Panc1 (cell line): ENCODE data around the gene GRID1. TPM values are rescaled to one million over a fixed set of nuclear protein-coding genes. Genes with fewer than 3 reads are reported as not detected.

Experiments used
- ATAC-seq: fragments of 200-7000 bp; cut with Tn5 transposase; 2 replicates; pipeline ENCODE4 v1.9.1; 2020; ENCODE audit warnings: mild to moderate bottlenecking, moderate library complexity
- BruUV-seq: library from RNA; stranded (reverse); fragments of 400-500 nt; replicated peaks from 2 replicates; lab custom pipeline; 2021; lab: Mats Ljungman, UMichigan
- CTCF ChIA-PET: fragments of 300-600 bp; sonication (Branson Sonifier 250); formaldehyde crosslinking; loops from one replicate; lab custom pipeline; 2022; ENCODE audit warnings: antibody characterized with exemption; lab: Charles Lee
- POLR2A ChIA-PET: fragments of 300-600 bp; sonication (Branson Sonifier 250); formaldehyde crosslinking; loops from one replicate; lab custom pipeline; 2022; ENCODE audit warnings: antibody characterized with exemption; lab: Charles Lee
- DNase-seq: peaks from one replicate; pipeline ENCODE4 v3.0.0-alpha.2; 2010; ENCODE audit warnings: low read depth, low spot score
- H3K27ac ChIP-seq: 2 replicates; pipeline ENCODE4 v1.5.1; 2011; ENCODE audit warnings: mild to moderate bottlenecking, low read length, inconsistent platforms
- H3K27me3 ChIP-seq: fragments of 200-500 bp; sonication (Bioruptor generic); 2 replicates; pipeline ENCODE4 v1.6.0; 2014; ENCODE audit warnings: low read length, inconsistent platforms; ENCODE audit not compliant: control insufficient read depth, insufficient read depth
- H3K36me3 ChIP-seq: fragments of 200-500 bp; sonication (Bioruptor generic); 2 replicates; pipeline ENCODE4 v1.5.1; 2014; ENCODE audit warnings: inconsistent platforms, mild to moderate bottlenecking, low read length, moderate library complexity; ENCODE audit not compliant: control insufficient read depth, insufficient read depth
- H3K4me1 ChIP-seq: 2 replicates; pipeline ENCODE4 v1.5.1; 2011; ENCODE audit warnings: inconsistent platforms, mild to moderate bottlenecking, low read length, moderate library complexity; ENCODE audit not compliant: control insufficient read depth, insufficient read depth
- H3K4me3 ChIP-seq, 2 experiments: 2 replicates each; pipeline ENCODE4 v1.5.1; 2011 to 2012; ENCODE audit warnings: low read depth in 2 of 2, low read length in 2 of 2, mild to moderate bottlenecking in 2 of 2, inconsistent platforms in 1 of 2, moderate library complexity in 1 of 2
- H3K9me3 ChIP-seq: fragments of 200-500 bp; sonication (Bioruptor generic); 2 replicates; pipeline ENCODE4 v1.5.1; 2014; ENCODE audit warnings: low read depth, mild to moderate bottlenecking, inconsistent platforms, low read length, moderate library complexity; ENCODE audit not compliant: control insufficient read depth, insufficient read depth
- CTCF ChIP-seq: fragments of 450-650 bp; IDR thresholded peaks from 2 replicates; pipeline ENCODE4 v1.5.1; 2017; ENCODE audit warnings: mild to moderate bottlenecking
- POLR2AphosphoS5 ChIP-seq: IDR thresholded peaks from 2 replicates; pipeline ENCODE4 v1.6.1; 2012; ENCODE audit warnings: mild to moderate bottlenecking, low read depth, low read length, moderate library complexity
- SIN3A ChIP-seq: IDR thresholded peaks from 2 replicates; pipeline ENCODE4 v1.6.1; 2012; ENCODE audit warnings: low read depth, mild to moderate bottlenecking, low read length, moderate library complexity, borderline replicate concordance; ENCODE audit not compliant: insufficient read depth
- TCF7L2 ChIP-seq: IDR thresholded peaks from 2 replicates; pipeline ENCODE4 v1.6.1; 2011; ENCODE audit warnings: mild to moderate bottlenecking, low read depth, low read length, inconsistent platforms
- in situ Hi-C: cut with HindIII; loops from 2 replicates; pipeline ENCODE4 v1.10.0; 2016; ENCODE audit warnings: low sequenced_read_pairs, low pct_unique_long_range_greater_than_20kb
- intact Hi-C: fragments of 100-400 bp; cut with micrococcal nuclease; formaldehyde crosslinking; loops from one replicate; pipeline ENCODE4 v1.10.0; 2022; ENCODE audit not compliant: unreplicated experiment
- total RNA-seq: library from RNA; stranded (reverse); gene quantifications from one replicate; pipeline ENCODE4 v1.2.1, GENCODE V29; 2021; ENCODE audit not compliant: unreplicated experiment
- TF ChIP-seq, protein P1 (sequence below), 2 experiments: IDR thresholded peaks; 2 replicates each; pipeline ENCODE4 v1.6.1; 2011 to 2012; ENCODE audit warnings: low read depth in 2 of 2, control low read depth in 1 of 2, low read length in 1 of 2, mild to moderate bottlenecking in 1 of 2, moderate library complexity in 1 of 2; ENCODE audit not compliant: insufficient read depth in 1 of 2

The GRID1 gene
- total RNA-seq, 1 experiment from 2014 or later = 2.3 TPM

DNA sequence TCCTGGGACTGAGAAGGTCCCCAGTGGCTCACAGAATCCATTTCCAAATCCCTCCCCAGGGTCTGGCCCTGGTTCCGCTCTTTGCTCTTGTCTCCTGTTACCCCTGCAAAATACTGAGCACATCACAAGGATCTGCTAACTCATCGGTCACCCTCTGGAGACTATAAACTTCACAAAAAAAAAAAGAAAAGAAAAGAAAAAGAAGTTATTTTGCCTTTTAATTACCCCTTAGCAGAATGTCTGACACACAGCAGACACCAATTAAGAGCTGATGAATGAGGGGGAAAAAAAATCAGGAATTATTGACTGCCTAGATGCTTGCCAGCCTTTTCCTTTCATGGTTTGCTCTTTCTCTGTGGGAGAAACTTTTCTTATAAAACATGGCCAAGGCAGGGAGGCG lies 578.7 kb downstream of the GRID1 start:
- H3K36me3 ChIP-seq = no peaks in the 10 kb centered on the region
- TF ChIP-seq, protein P1, sequence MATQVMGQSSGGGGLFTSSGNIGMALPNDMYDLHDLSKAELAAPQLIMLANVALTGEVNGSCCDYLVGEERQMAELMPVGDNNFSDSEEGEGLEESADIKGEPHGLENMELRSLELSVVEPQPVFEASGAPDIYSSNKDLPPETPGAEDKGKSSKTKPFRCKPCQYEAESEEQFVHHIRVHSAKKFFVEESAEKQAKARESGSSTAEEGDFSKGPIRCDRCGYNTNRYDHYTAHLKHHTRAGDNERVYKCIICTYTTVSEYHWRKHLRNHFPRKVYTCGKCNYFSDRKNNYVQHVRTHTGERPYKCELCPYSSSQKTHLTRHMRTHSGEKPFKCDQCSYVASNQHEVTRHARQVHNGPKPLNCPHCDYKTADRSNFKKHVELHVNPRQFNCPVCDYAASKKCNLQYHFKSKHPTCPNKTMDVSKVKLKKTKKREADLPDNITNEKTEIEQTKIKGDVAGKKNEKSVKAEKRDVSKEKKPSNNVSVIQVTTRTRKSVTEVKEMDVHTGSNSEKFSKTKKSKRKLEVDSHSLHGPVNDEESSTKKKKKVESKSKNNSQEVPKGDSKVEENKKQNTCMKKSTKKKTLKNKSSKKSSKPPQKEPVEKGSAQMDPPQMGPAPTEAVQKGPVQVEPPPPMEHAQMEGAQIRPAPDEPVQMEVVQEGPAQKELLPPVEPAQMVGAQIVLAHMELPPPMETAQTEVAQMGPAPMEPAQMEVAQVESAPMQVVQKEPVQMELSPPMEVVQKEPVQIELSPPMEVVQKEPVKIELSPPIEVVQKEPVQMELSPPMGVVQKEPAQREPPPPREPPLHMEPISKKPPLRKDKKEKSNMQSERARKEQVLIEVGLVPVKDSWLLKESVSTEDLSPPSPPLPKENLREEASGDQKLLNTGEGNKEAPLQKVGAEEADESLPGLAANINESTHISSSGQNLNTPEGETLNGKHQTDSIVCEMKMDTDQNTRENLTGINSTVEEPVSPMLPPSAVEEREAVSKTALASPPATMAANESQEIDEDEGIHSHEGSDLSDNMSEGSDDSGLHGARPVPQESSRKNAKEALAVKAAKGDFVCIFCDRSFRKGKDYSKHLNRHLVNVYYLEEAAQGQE (IDR thresholded peaks at IDR 0.05; ENCODE audit: insufficient read depth in 1 of 2, low read depth in 2 of 2, low read length in 1 of 2) = no peak
- no peak for TF ChIP-seq CTCF
- no peak for TF ChIP-seq SIN3A
- no peak for TF ChIP-seq TCF7L2
- TF ChIP-seq POLR2AphosphoS5 = no peak
- DNase-seq (no peak), ATAC-seq (no peak)
- in situ Hi-C loops = no loop called here
- no peak overlapping the region for H3K4me3 ChIP-seq
- no peaks in the 10 kb centered on the region for H3K4me1 ChIP-seq
- H3K27me3 ChIP-seq = no peaks in the 10 kb centered on the region
- BruUV-seq = no TSS peak
- intact Hi-C loops = no loop called here
- POLR2A ChIA-PET = no interaction called here
- no peak overlapping the region for H3K27ac ChIP-seq
- no peaks in the 10 kb centered on the region for H3K9me3 ChIP-seq
- CTCF ChIA-PET = no interaction called here

DNA sequence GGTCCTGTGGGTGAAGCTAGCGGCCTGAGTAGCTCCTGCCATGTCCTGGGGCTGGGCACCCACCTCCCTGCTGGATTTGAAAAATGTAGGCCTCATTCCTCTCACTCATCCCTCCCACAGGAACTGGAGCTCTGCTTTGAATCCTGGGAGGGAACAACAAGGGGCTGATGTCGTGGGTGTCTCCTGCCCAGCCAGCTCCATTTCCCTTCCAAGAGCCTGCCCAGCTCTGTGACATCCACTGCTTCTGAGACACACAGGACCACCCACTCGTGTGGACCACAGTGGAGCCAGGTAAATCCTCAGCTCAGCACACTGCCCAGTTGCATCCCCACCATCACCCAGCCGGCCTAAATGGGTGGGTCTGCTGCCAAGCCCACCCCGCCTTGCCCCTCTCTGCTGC lies 579.2 kb downstream of the GRID1 start:
- no peaks in the 10 kb centered on the region for H3K4me1 ChIP-seq
- ATAC-seq (no peak), DNase-seq (no peak)
- H3K36me3 ChIP-seq = no peaks in the 10 kb centered on the region
- no peak overlapping the region for H3K4me3 ChIP-seq
- no TSS peak for BruUV-seq
- no peak overlapping the region for H3K27ac ChIP-seq
- ChIA-PET CTCF (no interaction called here), POLR2A (no interaction called here)
- in situ Hi-C loops = no loop called here
- no peaks in the 10 kb centered on the region for H3K27me3 ChIP-seq
- TF ChIP-seq, protein P1 (IDR thresholded peaks at IDR 0.05; ENCODE audit: insufficient read depth in 1 of 2, low read depth in 2 of 2, low read length in 1 of 2) = no peak
- TF ChIP-seq POLR2AphosphoS5 (no peak), TCF7L2 (no peak), SIN3A (no peak), CTCF (no peak)
- H3K9me3 ChIP-seq = no peaks in the 10 kb centered on the region
- intact Hi-C loops = no loop called here
